Measurements from ENCODE around the gene KRT17. TPM values are rescaled to one million over a fixed set of nuclear protein-coding genes. Genes with fewer than 3 reads are reported as not detected.

KRT17 gene
- total and polyA plus RNA-seq, 10 of the 15 experiments (the other 5 are each of a cell fraction or from before 2014, with no cell fraction given): 0.47 to 30.0 (median 2.5) TPM

Other genes starting within 250 kb of the KRT17 start
Only the 7 nearest of the 22 such genes appear.
- 0.06 TPM in 1 of 2 replicates, not detected in the other for gene KRT15, start 105.7 kb downstream of the KRT17 start, total RNA-seq (2014; rRNA removed)
- gene KRT15, start 105.7 kb downstream of the KRT17 start, total RNA-seq (2014; rRNA removed; fragmentation: Illumina TruSeq; extraction: Trizol): not detected in 2 replicates
- not detected in 2 replicates for gene KRT15, start 105.7 kb downstream of the KRT17 start, total RNA-seq (2021)
- not detected in 2 replicates for gene KRT15, start 105.7 kb downstream of the KRT17 start, polyA plus RNA-seq (2011; rRNA removed)
- gene KRT15, start 105.7 kb downstream of the KRT17 start, polyA plus RNA-seq (2014; fragmentation: Illumina TruSeq; extraction: Trizol): not detected in 2 replicates
- not detected for gene KRT15, start 105.7 kb downstream of the KRT17 start, polyA plus RNA-seq (2014; fragmentation: Nextera tagmentation; extraction: Ambion mirVana)
- gene KRT15, start 105.7 kb downstream of the KRT17 start, polyA plus RNA-seq (2014; rRNA removed): 0.17 TPM in 1 of 2 replicates, not detected in the other
- not detected for gene KRT15, start 105.7 kb downstream of the KRT17 start, polyA plus RNA-seq (2016; fragmentation: Nextera tagmentation; extraction: Ambion mirVana)
- gene KRT19, start 96.3 kb downstream of the KRT17 start, total RNA-seq (2014; rRNA removed): not detected in 2 replicates
- not detected in 2 replicates for gene KRT19, start 96.3 kb downstream of the KRT17 start, total RNA-seq (2014; rRNA removed; fragmentation: Illumina TruSeq; extraction: Trizol)
- gene KRT19, start 96.3 kb downstream of the KRT17 start, total RNA-seq (2021): 1.7 and 2.0 TPM in 2 replicates
- gene KRT19, start 96.3 kb downstream of the KRT17 start, polyA plus RNA-seq (2011; rRNA removed): not detected in 2 replicates
- not detected in 2 replicates for gene KRT19, start 96.3 kb downstream of the KRT17 start, polyA plus RNA-seq (2014; fragmentation: Illumina TruSeq; extraction: Trizol)
- gene KRT19, start 96.3 kb downstream of the KRT17 start, polyA plus RNA-seq (2014; fragmentation: Nextera tagmentation; extraction: Ambion mirVana): not detected
- gene KRT19, start 96.3 kb downstream of the KRT17 start, polyA plus RNA-seq (2014; rRNA removed): not detected in 2 replicates
- gene KRT19, start 96.3 kb downstream of the KRT17 start, polyA plus RNA-seq (2016; fragmentation: Nextera tagmentation; extraction: Ambion mirVana): under 1 TPM in 1 of 2 experiments, not detected in 1; 0.19 TPM
- not detected in 2 replicates for gene KRT9, start 52.5 kb downstream of the KRT17 start, total RNA-seq (2014; rRNA removed)
- gene KRT9, start 52.5 kb downstream of the KRT17 start, total RNA-seq (2014; rRNA removed; fragmentation: Illumina TruSeq; extraction: Trizol): not detected in 2 replicates
- not detected in 2 replicates for gene KRT9, start 52.5 kb downstream of the KRT17 start, total RNA-seq (2021)
- gene KRT9, start 52.5 kb downstream of the KRT17 start, polyA plus RNA-seq (2011; rRNA removed): not detected in 2 replicates
- not detected in 2 replicates for gene KRT9, start 52.5 kb downstream of the KRT17 start, polyA plus RNA-seq (2014; fragmentation: Illumina TruSeq; extraction: Trizol)
- not detected for gene KRT9, start 52.5 kb downstream of the KRT17 start, polyA plus RNA-seq (2014; fragmentation: Nextera tagmentation; extraction: Ambion mirVana)
- gene KRT9, start 52.5 kb downstream of the KRT17 start, polyA plus RNA-seq (2014; rRNA removed): not detected in 2 replicates
- gene KRT9, start 52.5 kb downstream of the KRT17 start, polyA plus RNA-seq (2016; fragmentation: Nextera tagmentation; extraction: Ambion mirVana): not detected
- gene KRT14, start 37.7 kb downstream of the KRT17 start, total RNA-seq (2014; rRNA removed): not detected in 2 replicates
- not detected in 2 replicates for gene KRT14, start 37.7 kb downstream of the KRT17 start, total RNA-seq (2014; rRNA removed; fragmentation: Illumina TruSeq; extraction: Trizol)
- gene KRT14, start 37.7 kb downstream of the KRT17 start, total RNA-seq (2021): not detected in 2 replicates
- 0.17 and 1.5 TPM in 2 replicates for gene KRT14, start 37.7 kb downstream of the KRT17 start, polyA plus RNA-seq (2011; rRNA removed)
- gene KRT14, start 37.7 kb downstream of the KRT17 start, polyA plus RNA-seq (2014; fragmentation: Illumina TruSeq; extraction: Trizol): not detected in 2 replicates
- gene KRT14, start 37.7 kb downstream of the KRT17 start, polyA plus RNA-seq (2014; fragmentation: Nextera tagmentation; extraction: Ambion mirVana): not detected
- not detected in 2 replicates for gene KRT14, start 37.7 kb downstream of the KRT17 start, polyA plus RNA-seq (2014; rRNA removed)
- gene KRT14, start 37.7 kb downstream of the KRT17 start, polyA plus RNA-seq (2016; fragmentation: Nextera tagmentation; extraction: Ambion mirVana): not detected
- not detected in 2 replicates for gene KRT16, start 11.8 kb downstream of the KRT17 start, total RNA-seq (2014; rRNA removed)
- not detected in 2 replicates for gene KRT16, start 11.8 kb downstream of the KRT17 start, total RNA-seq (2014; rRNA removed; fragmentation: Illumina TruSeq; extraction: Trizol)
- not detected in 2 replicates for gene KRT16, start 11.8 kb downstream of the KRT17 start, total RNA-seq (2021)
- 0.07 TPM in 1 of 2 replicates, not detected in the other for gene KRT16, start 11.8 kb downstream of the KRT17 start, polyA plus RNA-seq (2011; rRNA removed)
- not detected in 2 replicates for gene KRT16, start 11.8 kb downstream of the KRT17 start, polyA plus RNA-seq (2014; fragmentation: Illumina TruSeq; extraction: Trizol)
- not detected for gene KRT16, start 11.8 kb downstream of the KRT17 start, polyA plus RNA-seq (2014; fragmentation: Nextera tagmentation; extraction: Ambion mirVana)
- not detected in 2 replicates for gene KRT16, start 11.8 kb downstream of the KRT17 start, polyA plus RNA-seq (2014; rRNA removed)
- gene KRT16, start 11.8 kb downstream of the KRT17 start, polyA plus RNA-seq (2016; fragmentation: Nextera tagmentation; extraction: Ambion mirVana): not detected
- gene EIF1, start 64.3 kb upstream of the KRT17 start, total RNA-seq (2014; rRNA removed): 51.0 and 52.6 TPM in 2 replicates
- 39.4 and 46.7 TPM in 2 replicates for gene EIF1, start 64.3 kb upstream of the KRT17 start, total RNA-seq (2014; rRNA removed; fragmentation: Illumina TruSeq; extraction: Trizol)
- gene EIF1, start 64.3 kb upstream of the KRT17 start, total RNA-seq (2021): 594 and 609 TPM in 2 replicates
- 367 TPM in 2 replicates for gene EIF1, start 64.3 kb upstream of the KRT17 start, polyA plus RNA-seq (2011; rRNA removed)
- 325 and 382 TPM in 2 replicates for gene EIF1, start 64.3 kb upstream of the KRT17 start, polyA plus RNA-seq (2014; fragmentation: Illumina TruSeq; extraction: Trizol)
- gene EIF1, start 64.3 kb upstream of the KRT17 start, polyA plus RNA-seq (2014; fragmentation: Nextera tagmentation; extraction: Ambion mirVana): 100 to 1,000 TPM; 670 to 687 TPM
- 144 and 168 TPM in 2 replicates for gene EIF1, start 64.3 kb upstream of the KRT17 start, polyA plus RNA-seq (2014; rRNA removed)
- gene EIF1, start 64.3 kb upstream of the KRT17 start, polyA plus RNA-seq (2016; fragmentation: Nextera tagmentation; extraction: Ambion mirVana): 100 to 1,000 TPM; 776 to 815 TPM
- gene GAST, start 87.8 kb upstream of the KRT17 start, total RNA-seq (2014; rRNA removed): not detected in 2 replicates
- gene GAST, start 87.8 kb upstream of the KRT17 start, total RNA-seq (2014; rRNA removed; fragmentation: Illumina TruSeq; extraction: Trizol): not detected in 2 replicates
- gene GAST, start 87.8 kb upstream of the KRT17 start, total RNA-seq (2021): not detected in 2 replicates
- gene GAST, start 87.8 kb upstream of the KRT17 start, polyA plus RNA-seq (2011; rRNA removed): not detected in 2 replicates
- not detected in 2 replicates for gene GAST, start 87.8 kb upstream of the KRT17 start, polyA plus RNA-seq (2014; fragmentation: Illumina TruSeq; extraction: Trizol)
- gene GAST, start 87.8 kb upstream of the KRT17 start, polyA plus RNA-seq (2014; fragmentation: Nextera tagmentation; extraction: Ambion mirVana): not detected
- gene GAST, start 87.8 kb upstream of the KRT17 start, polyA plus RNA-seq (2014; rRNA removed): not detected in 2 replicates
- gene GAST, start 87.8 kb upstream of the KRT17 start, polyA plus RNA-seq (2016; fragmentation: Nextera tagmentation; extraction: Ambion mirVana): not detected